GM19328 (cell line): ENCODE measurements around the gene CATSPERZ.

Experiments used
- ATAC-seq: cut with Tn5 transposase; IDR thresholded peaks from one replicate; pipeline ENCODE4 v1.9.1; 2021; ENCODE audit warnings: mild to moderate bottlenecking, moderate library complexity; ENCODE audit not compliant: unreplicated experiment

CATSPERZ gene

DNA sequence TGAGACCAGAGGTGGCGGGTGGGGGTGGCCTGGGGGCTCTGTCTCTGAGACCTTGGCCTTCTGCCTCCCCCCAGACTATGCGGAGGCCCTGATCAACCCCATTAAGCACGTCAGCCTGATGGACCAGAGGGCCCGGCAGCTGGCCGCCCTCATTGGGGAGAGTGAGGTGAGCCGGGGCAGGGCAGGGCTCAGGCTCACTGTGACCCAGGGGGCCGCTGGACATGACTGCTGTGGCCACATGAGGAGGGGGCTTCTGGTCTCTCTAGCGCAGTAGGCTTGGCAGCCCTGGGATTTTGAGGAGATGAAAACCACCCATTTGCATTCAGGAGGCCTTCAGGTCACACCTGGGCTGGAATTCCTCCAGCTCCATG lies 36.2 kb upstream of the CATSPERZ start:
- no peak for ATAC-seq

DNA sequence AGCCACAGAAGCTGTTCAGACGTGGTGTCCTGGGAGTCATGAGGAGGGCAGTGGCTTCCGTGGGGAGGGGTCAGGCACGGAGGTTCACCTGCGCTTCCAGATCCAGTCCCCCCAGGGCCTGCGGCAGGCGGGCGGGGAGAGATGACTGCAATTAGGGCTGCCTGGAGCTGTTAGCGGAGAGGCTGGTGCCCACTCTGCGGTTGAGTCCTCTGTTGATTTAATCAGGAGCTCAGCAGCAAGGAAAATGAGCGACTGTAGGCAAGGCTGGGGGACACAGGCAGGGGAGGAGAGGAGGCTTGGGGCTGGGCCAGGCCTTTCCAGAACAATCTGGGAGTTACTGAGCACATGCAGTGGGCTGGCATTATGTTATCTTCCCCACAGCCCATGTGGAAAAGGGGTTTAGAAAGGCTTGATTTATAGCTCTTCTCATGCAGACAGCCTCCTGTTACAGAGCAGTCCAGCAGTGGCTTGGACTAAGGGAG lies 35.7 kb upstream of the CATSPERZ start:
- no peak for ATAC-seq

DNA sequence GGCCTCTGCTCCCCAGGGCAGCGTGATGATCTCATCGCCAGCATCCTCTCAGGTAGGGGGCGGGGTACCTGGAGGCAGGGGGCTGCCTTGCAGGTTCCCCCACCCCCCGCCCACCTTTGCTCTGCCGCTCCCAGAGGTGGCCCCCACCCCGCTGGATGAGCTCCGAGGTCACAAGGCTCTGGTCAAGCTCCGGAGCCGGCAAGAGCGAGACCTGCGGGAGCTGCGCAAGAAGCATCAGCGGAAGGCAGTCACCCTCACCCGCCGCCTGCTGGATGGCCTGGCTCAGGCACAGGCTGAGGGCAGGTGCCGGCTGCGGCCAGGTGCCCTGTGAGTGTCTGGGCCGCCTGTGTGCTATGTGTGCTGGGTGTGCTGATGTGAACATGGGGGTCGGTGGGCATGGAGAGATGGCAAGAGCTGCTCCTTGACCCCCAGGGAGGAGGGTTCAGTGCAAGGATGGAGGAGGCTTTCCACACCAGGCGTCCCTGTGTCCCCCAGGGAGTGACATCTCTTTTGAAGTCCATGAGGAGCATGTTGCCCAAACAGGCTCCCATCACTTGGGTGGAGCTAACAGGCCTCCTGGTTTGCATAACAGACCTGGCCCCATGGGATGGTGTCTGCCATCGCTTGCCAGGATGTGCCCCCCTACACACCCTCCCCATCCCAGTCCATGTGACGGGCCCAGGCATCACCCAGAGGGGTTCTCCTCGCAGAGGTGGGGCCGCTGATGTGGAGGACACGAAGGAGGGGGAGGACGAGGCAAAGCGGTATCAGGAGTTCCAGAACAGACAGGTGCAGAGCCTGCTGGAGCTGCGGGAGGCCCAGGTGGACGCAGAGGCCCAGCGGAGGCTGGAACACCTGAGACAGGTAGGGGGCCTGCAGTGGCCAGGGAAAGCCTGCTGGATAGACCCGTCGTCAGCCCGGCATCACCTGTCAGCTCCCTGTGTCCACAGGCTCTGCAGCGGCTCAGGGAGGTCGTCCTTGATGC lies 34.7 kb upstream of the CATSPERZ start:
- no peak for ATAC-seq

DNA sequence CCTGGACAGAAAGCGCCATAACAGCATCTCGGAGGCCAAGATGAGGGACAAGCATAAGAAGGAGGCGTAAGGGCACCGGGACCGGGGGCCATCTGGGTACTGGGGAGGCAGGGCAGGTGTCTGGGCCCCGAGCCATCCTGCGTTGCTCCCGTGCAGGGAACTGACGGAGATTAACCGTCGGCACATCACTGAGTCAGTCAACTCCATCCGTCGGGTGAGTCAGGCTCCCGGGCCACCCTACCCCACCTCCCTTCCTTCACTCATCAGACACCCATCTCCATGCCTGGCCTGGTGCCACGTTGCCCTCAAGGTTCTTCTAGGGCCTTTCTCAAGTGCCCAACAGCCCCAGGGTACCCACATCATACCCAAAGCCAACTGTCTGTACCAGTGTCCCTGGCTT lies 33.8 kb upstream of the CATSPERZ start:
- ATAC-seq: no peak

DNA sequence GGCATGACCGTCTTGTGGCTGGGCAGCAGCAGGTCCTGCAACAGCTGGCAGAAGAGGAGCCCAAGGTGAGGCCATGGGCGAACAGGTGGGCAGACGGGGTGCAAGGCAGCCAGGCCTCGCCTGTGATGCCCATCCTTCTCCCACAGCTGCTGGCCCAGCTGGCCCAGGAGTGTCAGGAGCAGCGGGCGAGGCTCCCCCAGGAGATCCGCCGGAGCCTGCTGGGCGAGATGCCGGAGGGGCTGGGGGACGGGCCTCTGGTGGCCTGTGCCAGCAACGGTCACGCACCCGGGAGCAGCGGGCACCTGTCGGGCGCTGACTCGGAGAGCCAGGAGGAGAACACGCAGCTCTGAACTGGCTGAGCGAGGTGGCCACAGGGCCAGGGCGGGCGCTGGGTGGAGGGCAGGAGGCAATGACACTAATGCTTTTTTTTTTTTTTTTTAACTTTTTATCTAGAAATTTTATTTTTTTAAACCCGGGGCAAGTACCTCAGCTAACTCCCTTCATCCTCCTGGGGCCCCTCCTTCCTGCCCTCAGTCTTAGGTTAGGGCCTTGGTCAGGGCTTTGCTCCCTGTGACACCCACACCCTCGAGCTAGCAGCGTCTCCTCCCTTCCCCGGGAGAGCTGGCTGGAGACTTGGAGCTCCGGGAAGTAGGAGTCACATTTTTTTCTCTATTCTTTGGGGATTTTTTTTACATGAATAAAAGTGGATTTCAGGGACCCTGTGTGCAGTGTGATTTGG lies 32.8 kb upstream of the CATSPERZ start:
- ATAC-seq: no peak

DNA sequence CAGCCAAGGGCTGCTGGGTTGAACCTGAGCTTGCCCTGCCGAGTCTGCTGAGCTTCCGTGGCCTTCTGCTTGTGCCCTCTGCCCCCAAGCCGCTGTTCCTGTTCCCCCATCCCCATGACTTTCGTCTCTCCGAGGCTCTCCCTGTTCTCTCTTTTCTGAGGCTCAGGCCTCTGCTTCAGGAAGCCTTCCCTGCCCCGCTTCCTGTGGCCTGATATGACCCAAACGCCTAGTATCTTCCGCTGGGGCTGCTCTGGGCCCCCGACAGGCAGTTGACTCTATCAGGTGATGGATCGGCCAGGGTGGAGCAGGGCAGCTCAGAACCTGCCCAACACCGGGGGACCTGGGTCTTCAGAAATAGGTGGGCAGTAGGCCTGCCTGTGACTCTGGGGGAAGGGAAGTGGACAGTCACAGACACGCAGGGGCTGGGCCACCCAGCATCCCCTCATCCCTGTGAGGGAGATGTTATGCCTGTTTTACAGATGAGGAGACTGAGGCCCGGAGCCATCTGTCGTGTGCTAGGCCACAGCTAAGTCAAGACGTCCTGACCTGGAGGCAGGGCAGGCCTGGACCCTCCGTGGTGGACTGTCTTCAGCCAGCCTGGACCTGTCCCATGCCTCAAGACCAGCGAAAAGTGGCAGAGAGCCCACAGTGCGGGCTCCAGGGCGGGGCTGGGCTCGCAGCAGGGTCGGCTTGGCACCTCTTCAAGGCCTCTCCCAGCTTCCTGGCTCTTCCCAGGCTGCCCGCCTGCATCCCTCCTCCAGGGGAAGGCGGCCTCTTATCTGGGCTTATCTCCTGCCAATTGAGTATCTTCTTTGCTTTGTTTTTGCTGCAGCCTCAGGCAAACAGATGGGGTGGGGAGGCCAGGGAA lies 31.9 kb upstream of the CATSPERZ start:
- ATAC-seq: no peak

DNA sequence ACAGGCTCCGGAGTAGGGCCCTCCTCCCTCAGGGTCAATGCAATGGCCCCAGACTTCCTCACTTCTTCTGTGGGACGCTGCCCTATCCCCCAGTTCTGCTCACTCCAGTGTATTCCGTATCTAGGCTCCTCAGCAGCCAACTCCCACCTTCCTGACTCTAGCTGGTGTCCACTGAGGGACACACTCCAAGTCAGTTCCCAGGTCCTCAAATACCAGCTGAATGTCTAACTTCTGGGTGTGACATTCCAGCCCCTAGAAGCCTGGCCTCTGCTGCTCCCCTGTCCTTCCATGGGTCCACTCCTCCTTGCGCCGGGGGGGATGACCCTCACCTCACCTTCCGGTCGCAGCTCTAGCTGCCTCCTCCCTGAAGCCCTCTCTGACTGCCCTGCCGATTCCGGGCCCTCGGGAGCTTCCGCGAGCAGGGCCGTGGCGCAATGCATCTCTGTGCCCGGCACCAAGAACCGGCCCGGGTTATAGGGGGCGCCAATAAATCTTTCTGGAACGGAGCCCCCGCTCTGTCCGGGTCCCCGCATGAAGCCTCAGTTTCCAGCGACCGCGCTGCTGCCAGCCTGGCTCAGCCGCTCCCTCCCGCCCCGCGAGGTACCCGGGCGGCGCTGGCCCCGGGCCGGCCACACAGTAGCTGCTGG lies 31.1 kb upstream of the CATSPERZ start:
- no peak for ATAC-seq

DNA sequence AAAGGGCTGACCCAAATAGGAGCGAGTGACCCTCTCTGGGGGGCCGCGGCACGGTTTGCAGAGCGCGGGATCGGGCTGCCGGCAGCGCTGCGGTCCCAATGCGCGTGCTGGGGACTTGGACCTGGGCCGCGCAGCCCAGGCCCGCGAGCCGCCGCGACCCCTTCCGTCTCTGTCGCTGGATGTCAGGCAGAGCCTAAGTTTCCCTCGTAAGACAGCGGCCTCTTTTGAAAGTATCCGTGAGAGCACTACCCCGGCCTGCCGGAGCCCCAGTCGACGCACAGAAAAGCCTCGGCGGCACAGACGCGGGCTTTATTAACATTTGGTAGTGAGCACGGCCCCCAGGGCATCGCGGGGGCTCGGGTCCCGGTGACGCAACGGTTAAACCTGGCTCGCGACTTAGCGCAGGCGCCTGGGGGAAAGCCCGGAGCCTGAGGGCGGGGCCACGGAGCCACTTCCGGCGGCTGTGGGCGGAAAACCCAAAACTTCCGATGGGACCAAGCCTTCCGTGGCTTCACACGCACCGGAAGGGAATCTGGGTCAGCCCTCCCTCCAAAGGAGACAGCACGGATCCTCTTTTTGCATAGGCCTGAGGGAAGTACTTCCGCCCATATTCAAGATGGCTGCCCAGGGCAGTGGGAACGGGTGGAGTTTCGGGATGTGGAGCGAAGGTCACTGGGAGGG lies 30.5 kb upstream of the CATSPERZ start:
- peak; percentile 72 for ATAC-seq

DNA sequence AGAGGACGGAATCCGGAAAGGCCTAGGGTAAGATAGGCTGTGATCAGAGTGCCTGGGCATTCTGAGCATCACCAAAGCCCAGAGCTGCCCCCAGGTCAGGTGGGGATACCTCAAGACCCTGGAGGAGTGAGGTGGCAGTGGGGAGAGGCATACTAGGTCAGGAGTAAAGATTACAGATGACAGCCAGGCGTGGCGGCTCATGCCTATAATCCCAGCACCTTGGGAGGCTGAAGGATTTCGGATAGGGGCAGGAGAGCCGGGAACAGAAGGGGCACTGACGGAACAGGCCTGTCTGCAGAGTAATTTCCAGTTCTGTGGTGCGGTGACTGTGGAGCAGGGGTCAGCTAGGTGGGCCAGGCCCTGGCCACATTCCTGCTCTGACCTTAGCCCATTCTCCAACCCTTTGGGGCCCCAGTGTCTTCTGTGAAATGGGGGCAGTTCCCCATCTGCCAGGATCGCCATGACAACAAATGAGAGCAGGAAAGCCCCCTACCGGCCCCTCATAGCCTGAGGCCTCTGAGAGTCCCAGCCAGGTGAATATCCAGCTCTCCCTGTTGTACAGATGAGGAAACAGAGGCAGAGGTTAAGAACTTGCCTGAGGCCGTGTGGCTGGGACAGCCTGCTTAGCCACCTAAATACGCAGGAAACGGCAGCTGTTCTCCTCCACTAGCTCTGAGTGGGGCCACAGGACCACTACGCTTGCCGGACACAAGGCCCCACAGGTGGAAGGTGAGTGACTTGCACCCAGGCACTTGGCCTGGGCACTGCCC lies 24.9 kb upstream of the CATSPERZ start:
- no peak for ATAC-seq

DNA sequence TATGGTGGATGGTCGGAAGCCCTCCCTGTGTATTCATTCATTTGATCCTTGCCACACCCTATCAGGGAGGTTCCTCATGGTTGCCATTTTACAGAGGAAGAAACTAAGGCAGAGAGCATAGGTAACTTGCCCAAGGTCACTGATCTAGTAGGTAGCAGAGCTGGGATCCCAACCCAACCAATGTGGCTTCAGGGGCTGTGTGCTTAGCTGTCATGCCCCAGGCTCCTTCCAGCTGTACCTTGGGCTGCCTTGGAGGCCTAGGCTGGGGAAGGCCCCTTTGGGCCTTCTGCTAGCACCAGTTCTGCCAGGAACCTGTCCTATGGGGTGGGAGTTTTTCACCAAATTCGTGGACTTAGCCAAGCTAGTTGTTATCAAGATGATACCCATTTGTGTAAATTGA lies 24.3 kb upstream of the CATSPERZ start:
- ATAC-seq: no peak

DNA sequence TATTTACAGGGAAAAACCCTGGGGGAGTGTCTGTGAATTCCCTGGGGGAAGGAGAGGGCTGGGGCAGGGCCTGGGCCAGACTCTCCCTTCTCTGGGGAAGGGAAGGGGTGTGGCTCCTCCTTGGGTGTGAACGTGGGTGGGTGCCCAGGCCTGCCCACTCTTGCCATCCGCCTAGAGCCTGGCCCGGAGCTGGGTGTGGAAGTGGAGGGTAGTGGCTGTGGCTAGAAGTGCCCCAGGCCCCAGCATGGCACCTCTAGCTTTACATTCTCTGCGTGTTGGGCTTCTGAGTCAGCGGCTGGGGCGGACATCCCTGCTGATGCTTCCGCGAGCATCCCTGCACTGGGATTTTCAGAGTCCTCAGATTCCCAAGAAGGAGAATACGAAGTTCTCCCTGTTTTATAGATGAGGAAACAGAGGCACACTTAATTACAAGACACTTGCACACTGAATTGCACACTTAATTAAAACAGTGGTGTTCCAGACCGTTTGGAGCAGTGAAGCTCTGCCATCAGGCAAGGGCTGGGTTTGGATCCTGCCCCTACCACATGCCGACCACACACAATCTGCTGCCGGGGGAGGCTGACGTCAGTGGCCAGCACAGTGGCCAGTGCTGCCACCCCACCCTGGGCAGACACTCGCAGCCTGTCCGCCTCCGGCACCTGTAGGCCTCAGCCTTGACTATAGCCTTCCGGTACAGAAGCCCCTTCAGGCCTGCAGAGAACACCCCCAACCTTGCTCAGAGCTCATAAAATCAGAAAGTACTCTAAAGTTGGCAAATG lies 23.3 kb upstream of the CATSPERZ start:
- ATAC-seq: no peak

DNA sequence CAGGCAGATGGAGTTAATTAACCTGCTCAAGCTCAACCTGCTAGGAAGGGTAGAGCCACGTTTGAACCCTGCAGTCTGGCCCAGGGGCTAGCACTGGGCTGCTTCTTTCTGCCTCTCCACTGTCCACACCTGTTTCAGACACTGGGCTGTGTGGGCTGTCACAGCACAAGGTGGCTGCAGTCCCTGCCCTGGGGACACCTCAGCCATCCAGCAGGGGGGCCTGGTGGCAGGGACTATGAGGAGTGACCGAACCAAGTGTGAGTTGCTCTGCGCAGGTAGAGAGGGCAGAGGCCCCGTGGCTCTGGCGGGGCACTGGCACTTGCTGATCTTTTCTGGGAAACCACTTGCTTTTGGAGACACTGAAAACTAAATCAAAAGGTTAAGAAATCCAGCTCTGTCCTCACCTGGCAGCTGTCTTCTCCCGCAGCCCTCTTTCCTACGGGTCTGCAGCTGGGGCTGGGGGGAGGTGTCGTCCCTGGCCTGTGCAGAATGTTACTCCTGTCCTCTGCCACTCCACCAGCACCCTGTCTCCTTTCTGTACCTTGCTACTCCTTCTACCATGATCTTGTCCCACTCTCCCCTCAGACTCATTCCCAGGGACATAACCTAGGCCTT lies 21.5 kb upstream of the CATSPERZ start:
- ATAC-seq: no peak

DNA sequence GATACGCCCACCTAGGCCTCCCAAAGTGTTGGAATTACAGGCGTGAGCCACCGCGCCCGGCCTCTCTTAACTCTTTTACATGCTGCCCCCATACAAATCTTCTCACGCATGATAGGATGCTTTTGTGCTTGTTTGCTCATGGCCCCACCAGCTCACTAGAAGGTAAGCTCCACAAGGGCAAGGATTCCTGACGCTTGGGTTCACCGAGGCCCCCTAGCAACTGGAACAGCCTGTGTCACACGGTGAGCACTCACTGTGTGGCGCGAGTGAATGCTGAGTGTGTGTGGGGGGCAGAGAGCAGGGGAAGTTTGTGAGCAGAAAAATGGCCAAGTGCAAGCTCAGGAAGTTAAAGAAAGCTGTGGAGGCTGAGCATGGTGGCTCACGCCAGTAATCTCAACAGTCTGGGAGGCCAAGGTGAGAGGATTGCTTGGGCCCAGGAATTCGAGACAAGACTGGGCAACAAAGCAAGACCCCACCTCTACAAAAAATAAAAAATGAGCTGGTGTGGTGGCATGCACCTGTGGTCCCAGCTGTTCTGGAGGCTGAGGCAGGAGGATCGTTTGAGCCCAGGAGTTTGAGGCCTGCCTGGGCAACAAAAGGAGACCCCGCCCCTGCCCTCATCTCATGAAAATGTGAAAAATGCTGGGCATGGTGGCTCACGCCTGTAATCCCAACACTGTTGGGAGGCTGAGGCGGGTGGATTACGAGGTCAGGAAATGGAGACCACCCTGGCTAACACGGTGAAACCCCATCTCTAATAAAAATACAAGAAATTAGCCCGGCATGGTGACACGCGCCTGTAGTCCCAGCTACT lies 18.0 kb upstream of the CATSPERZ start:
- ATAC-seq: no peak

DNA sequence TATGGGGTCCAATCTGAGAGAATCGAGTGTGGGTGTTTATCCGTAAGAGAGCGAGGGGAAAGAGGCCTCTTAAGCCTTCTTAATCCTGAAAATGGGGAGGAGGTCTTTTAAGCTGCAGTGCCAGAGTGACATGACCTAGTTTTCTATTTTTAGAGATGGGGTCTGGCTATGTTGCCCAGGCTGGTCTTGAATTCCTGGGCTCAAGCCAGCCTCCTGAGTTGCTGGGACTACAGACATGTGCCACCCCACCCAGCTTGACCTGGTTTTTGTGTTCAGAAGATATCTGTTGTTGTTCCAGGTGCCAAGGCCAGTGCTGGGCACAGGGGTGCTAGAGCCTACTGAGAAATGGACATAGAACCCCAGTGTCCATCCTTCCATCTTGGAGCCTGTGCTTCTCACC lies 17.1 kb upstream of the CATSPERZ start:
- no peak for ATAC-seq

DNA sequence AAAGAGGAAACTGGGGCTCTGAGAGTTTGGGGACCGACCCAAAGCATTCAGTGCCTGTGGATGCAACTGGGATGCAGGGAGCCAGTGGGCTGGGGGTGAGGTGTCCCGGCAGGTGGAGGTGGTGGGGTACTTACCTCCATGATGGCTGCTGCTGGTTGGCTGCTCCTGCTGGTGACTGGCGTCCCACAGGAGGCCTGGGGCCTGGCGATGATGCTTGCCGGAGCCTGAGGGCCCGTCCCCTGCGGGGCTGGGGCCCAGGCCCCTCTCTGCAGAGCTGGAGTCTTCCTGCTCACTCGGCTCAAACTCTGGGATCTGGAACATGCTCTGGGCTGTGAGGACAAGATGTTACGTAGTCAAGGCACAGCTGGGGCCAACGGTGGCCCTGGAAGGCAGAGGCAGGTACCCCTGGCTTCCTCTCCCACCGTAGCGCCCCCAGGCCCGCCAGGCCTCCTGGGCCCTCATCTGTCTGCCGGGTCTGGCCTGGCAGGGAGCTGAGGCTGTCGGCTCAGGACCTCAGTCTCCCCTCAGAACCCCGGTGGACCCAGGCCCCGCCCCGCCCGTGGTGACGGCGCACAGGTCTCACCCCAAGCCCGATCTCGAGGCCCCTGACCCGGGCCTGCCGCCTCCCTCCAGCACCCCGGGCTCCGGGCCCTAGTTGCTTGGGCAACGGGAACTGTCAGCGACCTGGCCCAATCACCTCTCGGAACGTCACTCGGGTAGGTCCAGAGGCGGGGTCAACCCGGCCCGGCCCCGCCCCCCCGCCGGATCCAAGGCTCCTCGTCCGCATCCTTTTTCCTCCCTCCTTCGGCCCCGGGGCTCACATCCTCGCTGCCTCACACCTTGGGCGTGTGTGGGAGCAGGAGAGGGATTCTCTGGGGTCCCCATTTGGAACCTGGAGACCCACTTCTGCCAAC lies 15.9 kb upstream of the CATSPERZ start, which contains the start of gene BAD:
BAD (minus strand) TSS at position 618 of the 914 bp plus-strand sequence; CDS start at position 321, 297 bp downstream.
- peak; percentile 73 for ATAC-seq
